K562 treated with DMSO at 1 percent for 12 hours (cell line): ENCODE results near the gene TNNT2. TPM values are rescaled to one million over a fixed set of nuclear protein-coding genes. Genes with fewer than 3 reads are reported as not detected.

Experiments used
- total RNA-seq: library from RNA; unstranded; fragments of 300-600 nt; gene quantifications from 2 replicates; pipeline ENCODE4 v1.2.3, GENCODE V29; 2022; ENCODE audit not compliant: insufficient read depth

TNNT2 gene
- total RNA-seq, result not detected in 2 replicates

GRCh38 chr1:201377611-201378092, at the start of gene TNNT2:
Gene TNNT2, minus strand, starts transcription at chr1:201377680. Its CDS starts 4,426 bp downstream, at chr1:201373254.

GRCh38 chr1:201399018-201399351, 21.5 kb upstream of the TNNT2 start, which contains the start of gene LAD1:
Gene LAD1, minus strand, starts transcription at chr1:201399324. Its CDS starts 18 bp downstream, at chr1:201399306.

Other genes with a start within 250 kb of the TNNT2 start
- 112 and 116 TPM in 2 replicates for gene TMEM9, start 223.2 kb downstream of the TNNT2 start, total RNA-seq
- gene IGFN1, start 186.9 kb downstream of the TNNT2 start, total RNA-seq, result not detected in 2 replicates
- not detected in 2 replicates for gene PKP1, start 94.2 kb downstream of the TNNT2 start, total RNA-seq
- gene LAD1, start 21.6 kb upstream of the TNNT2 start, total RNA-seq, result not detected in 2 replicates
- gene TNNI1, start 44.0 kb upstream of the TNNT2 start, total RNA-seq, result not detected in 2 replicates
- gene PHLDA3, start 91.5 kb upstream of the TNNT2 start, total RNA-seq, result not detected in 2 replicates
- 43.0 and 55.7 TPM in 2 replicates for gene CSRP1, start 129.4 kb upstream of the TNNT2 start, total RNA-seq
- gene NAV1, start 161.4 kb upstream of the TNNT2 start, total RNA-seq, result 0.77 and 7.9 TPM in 2 replicates